HG02588 (cell line): ENCODE results near the gene OR10A6.

Experiments used
- ATAC-seq: cut with Tn5 transposase; IDR thresholded peaks from one replicate; pipeline ENCODE4 v1.9.1; 2021; ENCODE audit warnings: mild to moderate bottlenecking, moderate library complexity; ENCODE audit not compliant: unreplicated experiment

Gene OR10A6

GRCh38 chr11:7931168-7931567 is at the start of gene OR10A6:
TSS of gene OR10A6 (minus strand) at chr11:7931268. CDS start at chr11:7928662, 2,606 bp downstream.
- no peak for ATAC-seq

GRCh38 chr11:7977232-7977917 is 46.3 kb upstream of the OR10A6 start:
- no peak for ATAC-seq

GRCh38 chr11:7974668-7975067 is 43.6 kb upstream of the OR10A6 start:
- ATAC-seq: no peak

GRCh38 chr11:7973011-7973410 is 41.9 kb upstream of the OR10A6 start:
- ATAC-seq: no peak

GRCh38 chr11:7971846-7972245 is 40.8 kb upstream of the OR10A6 start:
- ATAC-seq: no peak

- ATAC-seq: no peak
Observed at GRCh38 chr11:7969756-7970646, 38.9 kb upstream of the OR10A6 start.

GRCh38 chr11:7968686-7969085 is 37.6 kb upstream of the OR10A6 start:
- no peak for ATAC-seq

GRCh38 chr11:7967826-7968225 is 36.8 kb upstream of the OR10A6 start:
- ATAC-seq: no peak

- no peak for ATAC-seq
Observed at GRCh38 chr11:7967097-7967496, 36.0 kb upstream of the OR10A6 start.

- ATAC-seq: no peak
Observed at GRCh38 chr11:7965386-7965785, 34.3 kb upstream of the OR10A6 start, which contains the start of gene NLRP10. TSS of gene NLRP10 (minus strand) at chr11:7965447. CDS start at chr11:7963495, 1,952 bp downstream.

GRCh38 chr11:7964873-7965272 is 33.8 kb upstream of the OR10A6 start:
- no peak for ATAC-seq

GRCh38 chr11:7964261-7964660 is 33.2 kb upstream of the OR10A6 start:
- no peak for ATAC-seq

GRCh38 chr11:7955191-7955590 is 24.1 kb upstream of the OR10A6 start:
- no peak for ATAC-seq

- no peak for ATAC-seq
Observed at GRCh38 chr11:7949934-7950333, 18.9 kb upstream of the OR10A6 start.

GRCh38 chr11:7944123-7944522 is 13.1 kb upstream of the OR10A6 start:
- no peak for ATAC-seq

GRCh38 chr11:7941608-7942007 is 10.5 kb upstream of the OR10A6 start, which contains the start of gene OR10A3:
TSS of gene OR10A3 (minus strand) at chr11:7941708. CDS start at chr11:7939520, 2,188 bp downstream.
- ATAC-seq: no peak

GRCh38 chr11:7941146-7941545 is 10.1 kb upstream of the OR10A6 start:
- ATAC-seq: no peak

- no peak for ATAC-seq
Observed at GRCh38 chr11:7936615-7937014, 5.5 kb upstream of the OR10A6 start.

GRCh38 chr11:7927635-7928034 is 3.4 kb downstream of the OR10A6 start:
- ATAC-seq: no peak

GRCh38 chr11:7924536-7924935 is 6.5 kb downstream of the OR10A6 start:
- ATAC-seq: no peak

GRCh38 chr11:7918141-7918540 is 12.9 kb downstream of the OR10A6 start:
- no peak for ATAC-seq

- no peak for ATAC-seq
Observed at GRCh38 chr11:7911011-7911410, 20.1 kb downstream of the OR10A6 start.
